ENCODE data around the gene CELSR2.

The CELSR2 gene

GRCh38 chr1:109269981-109270622 is 20.8 kb downstream of the CELSR2 start:
- Histone ChIP-seq H3K9me3 (ENCODE audit: insufficient read depth, low read length, severe bottlenecking) (no peaks in the 10 kb centered on the region), H3K4me2 (ENCODE audit: insufficient read depth, low read length) (no peak overlapping the region), H3K27ac (ENCODE audit: low read length) (no peak overlapping the region), H3K79me2 (ENCODE audit: insufficient read depth, low read length) (no peaks in the 10 kb centered on the region), H3K9ac (ENCODE audit: low read depth, low read length) (no peak overlapping the region), H4K20me1 (ENCODE audit: insufficient read depth, low read length) (no peaks in the 10 kb centered on the region), H3K4me1 (ENCODE audit: insufficient read depth, low read length) (no peaks in the 10 kb centered on the region), H3K27me3 (ENCODE audit: insufficient read depth, low read length, poor library complexity) (no peaks in the 10 kb centered on the region), H2AFZ (ENCODE audit: low read depth, low read length) (no peak overlapping the region), H3K36me3 (ENCODE audit: insufficient read depth, low read length) (no peaks in the 10 kb centered on the region; the same call in 1 of the 2 replicates), H3K4me3 (ENCODE audit: low read depth in 1 of 2, low read length in 2 of 2) (no peak overlapping the region)
- no peak for DNase-seq
- TF ChIP-seq CTCF (IDR thresholded peaks at IDR 0.05; ENCODE audit: borderline replicate concordance, extremely low read depth, low read length, poor library complexity, severe bottlenecking) (no peak), EZH2 (IDR thresholded peaks at IDR 0.05; ENCODE audit: borderline replicate concordance, low read depth, low read length, severe bottlenecking) (no peak)
- ATAC-seq (ENCODE audit: insufficient read depth, low read depth): no peak

DNA sequence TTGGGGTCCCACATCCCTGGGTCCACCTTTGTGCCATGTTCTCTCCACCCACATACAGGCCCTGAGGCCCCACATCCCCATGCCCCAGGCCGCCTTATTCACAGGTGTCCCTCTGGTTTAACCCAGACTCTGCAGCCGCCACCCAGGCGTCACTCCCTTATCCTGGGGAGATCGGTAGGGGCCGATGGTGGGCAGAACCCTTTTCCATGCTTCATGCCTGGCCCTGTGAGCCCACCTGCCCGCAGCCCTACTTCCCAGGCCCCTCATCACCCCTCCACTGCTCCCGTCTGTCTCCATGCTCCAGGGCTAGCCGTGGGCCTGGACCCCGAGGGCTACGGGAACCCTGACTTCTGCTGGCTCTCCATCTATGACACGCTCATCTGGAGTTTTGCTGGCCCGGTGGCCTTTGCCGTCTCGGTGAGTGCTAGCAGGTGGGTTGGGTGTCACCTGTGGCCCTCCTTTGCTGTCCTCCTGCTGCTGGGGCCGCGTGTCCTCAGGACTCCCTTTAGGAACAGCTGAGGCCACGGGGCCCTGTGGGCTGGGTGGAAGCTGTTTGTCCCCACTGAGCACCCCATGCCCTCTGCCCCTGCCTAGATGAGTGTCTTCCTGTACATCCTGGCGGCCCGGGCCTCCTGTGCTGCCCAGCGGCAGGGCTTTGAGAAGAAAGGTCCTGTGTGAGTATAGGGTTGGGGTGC is 21.4 kb downstream of the CELSR2 start:
- H4K20me1 ChIP-seq (ENCODE audit: insufficient read depth, low read length): no peaks in the 10 kb centered on the region
- H2AFZ ChIP-seq (ENCODE audit: low read depth, low read length): no peak overlapping the region
- H3K27ac ChIP-seq (ENCODE audit: low read length): no peak overlapping the region
- no peaks in the 10 kb centered on the region; the same call in 1 of the 2 replicates for H3K36me3 ChIP-seq (ENCODE audit: insufficient read depth, low read length)
- H3K9ac ChIP-seq (ENCODE audit: low read depth, low read length): no peak overlapping the region
- no peaks in the 10 kb centered on the region for H3K79me2 ChIP-seq (ENCODE audit: insufficient read depth, low read length)
- H3K4me1 ChIP-seq (ENCODE audit: insufficient read depth, low read length): no peaks in the 10 kb centered on the region
- H3K4me3 ChIP-seq (ENCODE audit: low read depth in 1 of 2, low read length in 2 of 2): no peak overlapping the region
- TF ChIP-seq CTCF (IDR thresholded peaks at IDR 0.05; ENCODE audit: borderline replicate concordance, extremely low read depth, low read length, poor library complexity, severe bottlenecking): no peak
- no peak for TF ChIP-seq EZH2 (IDR thresholded peaks at IDR 0.05; ENCODE audit: borderline replicate concordance, low read depth, low read length, severe bottlenecking)
- DNase-seq (no peak), ATAC-seq (ENCODE audit: insufficient read depth, low read depth) (no peak)
- no peak overlapping the region for H3K4me2 ChIP-seq (ENCODE audit: insufficient read depth, low read length)
- H3K27me3 ChIP-seq (ENCODE audit: insufficient read depth, low read length, poor library complexity): no peaks in the 10 kb centered on the region
- H3K9me3 ChIP-seq (ENCODE audit: insufficient read depth, low read length, severe bottlenecking): no peaks in the 10 kb centered on the region

- Histone ChIP-seq H3K36me3 (ENCODE audit: insufficient read depth, low read length) (no peaks in the 10 kb centered on the region; the same call in 1 of the 2 replicates), H3K4me3 (ENCODE audit: low read depth in 1 of 2, low read length in 2 of 2) (no peak overlapping the region), H2AFZ (ENCODE audit: low read depth, low read length) (no peak overlapping the region), H3K4me2 (ENCODE audit: insufficient read depth, low read length) (no peak overlapping the region), H3K9me3 (ENCODE audit: insufficient read depth, low read length, severe bottlenecking) (no peaks in the 10 kb centered on the region), H3K9ac (ENCODE audit: low read depth, low read length) (no peak overlapping the region), H3K27me3 (ENCODE audit: insufficient read depth, low read length, poor library complexity) (no peaks in the 10 kb centered on the region), H4K20me1 (ENCODE audit: insufficient read depth, low read length) (no peaks in the 10 kb centered on the region), H3K79me2 (ENCODE audit: insufficient read depth, low read length) (no peaks in the 10 kb centered on the region), H3K4me1 (ENCODE audit: insufficient read depth, low read length) (no peaks in the 10 kb centered on the region), H3K27ac (ENCODE audit: low read length) (no peak overlapping the region)
- ATAC-seq (ENCODE audit: insufficient read depth, low read depth) (no peak), DNase-seq (no peak)
- TF ChIP-seq CTCF (IDR thresholded peaks at IDR 0.05; ENCODE audit: borderline replicate concordance, extremely low read depth, low read length, poor library complexity, severe bottlenecking) (no peak), EZH2 (IDR thresholded peaks at IDR 0.05; ENCODE audit: borderline replicate concordance, low read depth, low read length, severe bottlenecking) (no peak)
Observed at GRCh38 chr1:109271458-109271857, 22.1 kb downstream of the CELSR2 start.

Data from DND-41 (cell line).